MCF 10A (cell line): Measurements from ENCODE around the gene DNM3. TPM values are rescaled to one million over a fixed set of nuclear protein-coding genes. Genes with fewer than 3 reads are reported as not detected.
A peak's percentile ranks its signal among the peaks of the same experiment; 100 is the strongest.
"Not testable (repeated sequence)": the region's sequence is repeated elsewhere in the genome, so short reads cannot be mapped to it uniquely, and the experiment has no call there.

ENCODE experiments used
- BruUV-seq: library from RNA; stranded (reverse); fragments of 400-500 nt; replicated peaks from 2 replicates; lab custom pipeline; 2021; lab: Mats Ljungman, UMichigan
- CTCF ChIA-PET: fragments of 300-600 bp; sonication (Branson Sonifier 250); formaldehyde crosslinking; extraction: SDS; loops from one replicate; lab custom pipeline; 2021; ENCODE audit warnings: antibody characterized with exemption, inconsistent platforms; lab: Yijun Ruan, JAX
- POLR2A ChIA-PET: fragments of 300-600, 350-650 bp; sonication (Branson Sonifier 250); formaldehyde crosslinking; extraction: SDS; loops from one replicate; lab custom pipeline; 2020; ENCODE audit warnings: antibody characterized with exemption, inconsistent platforms; lab: Yijun Ruan, JAX
- DNase-seq: peaks from one replicate; pipeline ENCODE4 v3.0.0-alpha.2; 2018; ENCODE audit not compliant: unreplicated experiment
- H3K27ac Mint-ChIP-seq: one replicate; pipeline ENCODE4 v1.8.0; 2022; ENCODE audit warnings: mild to moderate bottlenecking, low read depth, mixed read lengths; ENCODE audit not compliant: unreplicated experiment
- H3K27me3 Mint-ChIP-seq: one replicate; pipeline ENCODE4 v1.8.0; 2022; ENCODE audit warnings: mixed read lengths; ENCODE audit not compliant: insufficient read depth, unreplicated experiment
- H3K36me3 Mint-ChIP-seq: one replicate; pipeline ENCODE4 v1.8.0; 2022; ENCODE audit warnings: mild to moderate bottlenecking, moderate library complexity, mixed read lengths; ENCODE audit not compliant: insufficient read depth, unreplicated experiment
- H3K4me1 Mint-ChIP-seq: one replicate; pipeline ENCODE4 v1.8.0; 2022; ENCODE audit warnings: mixed read lengths; ENCODE audit not compliant: insufficient read depth, unreplicated experiment
- H3K4me3 Mint-ChIP-seq: one replicate; pipeline ENCODE4 v1.8.0; 2022; ENCODE audit warnings: mild to moderate bottlenecking, moderate library complexity, mixed read lengths; ENCODE audit not compliant: unreplicated experiment
- H3K9me3 Mint-ChIP-seq: one replicate; pipeline ENCODE4 v1.8.0; 2022; ENCODE audit warnings: mixed read lengths; ENCODE audit not compliant: unreplicated experiment
- CTCF ChIP-seq: fragments of 200-600 bp; IDR thresholded peaks from one replicate; pipeline ENCODE4 v1.8.0; 2022; ENCODE audit warnings: antibody characterized with exemption, mild to moderate bottlenecking; ENCODE audit not compliant: unreplicated experiment
- intact Hi-C: fragments of 100-400 bp; cut with micrococcal nuclease; formaldehyde crosslinking; loops from 2 replicates; pipeline ENCODE4 v1.14.1; 2022
- total RNA-seq: library from RNA; stranded (reverse); gene quantifications from 2 replicates; pipeline ENCODE4 v1.2.3, GENCODE V29; 2022

Gene DNM3
- total RNA-seq, 1 experiment from 2014 or later: 0.68 TPM

- Mint-ChIP-seq H3K9me3 (no peaks in the 10 kb centered on the region), H3K27me3 (no peaks in the 10 kb centered on the region), H3K4me3 (no peak overlapping the region), H3K27ac (no peak overlapping the region), H3K36me3 (no peaks in the 10 kb centered on the region), H3K4me1 (peaks cover 7% of the 10 kb centered on the region)
- POLR2A ChIA-PET: no interaction called here
- BruUV-seq: no TSS peak
- DNase-seq: no peak
- intact Hi-C loops: no loop called here
- TF ChIP-seq CTCF: no peak
- CTCF ChIA-PET: interaction anchor here (0.7 to 4.1 kb wide), 2 partner anchors 21 to 84 kb away, joined by 3 to 25 read pairs; no protein-coding TSS in a partner anchor
Observed at GRCh38 chr1:172069051-172069450, 227.8 kb downstream of the DNM3 start.

- ChIA-PET POLR2A (no interaction called here), CTCF (interaction anchor here (0.7 to 4.1 kb wide), 4 partner anchors 16 to 84 kb away, joined by 3 to 25 read pairs (median 8); no protein-coding TSS in a partner anchor)
- peaks cover 7% of the 10 kb centered on the region for H3K4me1 Mint-ChIP-seq
- no peaks in the 10 kb centered on the region for H3K27me3 Mint-ChIP-seq
- TF ChIP-seq CTCF: no peak
- intact Hi-C loops: no loop called here
- H3K4me3 Mint-ChIP-seq: no peak overlapping the region
- no peaks in the 10 kb centered on the region for H3K9me3 Mint-ChIP-seq
- BruUV-seq: no TSS peak
- H3K27ac Mint-ChIP-seq: peak overlapping the region; percentile 63
- no peaks in the 10 kb centered on the region for H3K36me3 Mint-ChIP-seq
- no peak for DNase-seq
Observed at GRCh38 chr1:172069534-172069933, 228.2 kb downstream of the DNM3 start.

GRCh38 chr1:172070055-172070454 lies 228.8 kb downstream of the DNM3 start:
- ChIA-PET CTCF (interaction anchor here (0.6 to 4.1 kb wide), 6 partner anchors 17 to 756 kb away, joined by 3 to 25 read pairs (median 4); no protein-coding TSS in a partner anchor), POLR2A (no interaction called here)
- no TSS peak for BruUV-seq

GRCh38 chr1:172071746-172072145 lies 230.4 kb downstream of the DNM3 start:
- BruUV-seq: no TSS peak
- intact Hi-C loops: no loop called here
- TF ChIP-seq CTCF: no peak
- Mint-ChIP-seq H3K4me3 (no peak overlapping the region), H3K27ac (no peak overlapping the region), H3K9me3 (no peaks in the 10 kb centered on the region), H3K36me3 (no peaks in the 10 kb centered on the region), H3K27me3 (no peaks in the 10 kb centered on the region), H3K4me1 (peaks cover 7% of the 10 kb centered on the region)
- CTCF ChIA-PET: interaction anchor here (0.6 to 4.1 kb wide), 12 partner anchors 9 to 360 kb away, joined by 3 to 25 read pairs (median 4); no protein-coding TSS in a partner anchor
- DNase-seq: no peak
- POLR2A ChIA-PET: interaction anchor here (0.9 to 1.4 kb wide), 4 partner anchors 14 to 318 kb away, joined by 3 to 4 read pairs (median 4); no protein-coding TSS in a partner anchor

More at GRCh38 chr1:172070055-172070454, 228.8 kb downstream of the DNM3 start:
- Mint-ChIP-seq H3K4me3 (no peak overlapping the region), H3K4me1 (peaks cover 7% of the 10 kb centered on the region), H3K36me3 (no peaks in the 10 kb centered on the region), H3K27me3 (no peaks in the 10 kb centered on the region), H3K27ac (peak overlapping the region; percentile 63), H3K9me3 (no peaks in the 10 kb centered on the region)
- no peak for TF ChIP-seq CTCF
- no peak for DNase-seq
- intact Hi-C loops: no loop called here

- DNase-seq, H3K27ac Mint-ChIP-seq, H3K9me3 Mint-ChIP-seq, POLR2A ChIA-PET, H3K36me3 Mint-ChIP-seq, BruUV-seq, H3K4me1 Mint-ChIP-seq, intact Hi-C loops, H3K27me3 Mint-ChIP-seq, H3K4me3 Mint-ChIP-seq: not testable (repeated sequence)
- CTCF ChIA-PET: interaction anchor here (0.7 to 2.7 kb wide), 6 partner anchors 8 to 320 kb away, joined by 3 to 9 read pairs (median 4); no protein-coding TSS in a partner anchor
Observed at GRCh38 chr1:172079859-172080258, 238.6 kb downstream of the DNM3 start.
